Neural cell (in vitro differentiated cells): ENCODE results near the gene MTMR12. TPM values are rescaled to one million over a fixed set of nuclear protein-coding genes. Genes with fewer than 3 reads are reported as not detected.
A peak's percentile ranks its signal among the peaks of the same experiment; 100 is the strongest.

Source experiments
- H2AFZ ChIP-seq: fragments of 200-600, 300-800 bp; sonication (generic), shearing (Covaris generic); 2 replicates; pipeline ENCODE4 v1.6.0; 2014; ENCODE audit warnings: low read depth, mild to moderate bottlenecking, antibody characterized with exemption, low read length, moderate library complexity
- H3F3A ChIP-seq: fragments of 200-600 bp; shearing (Covaris generic); 2 replicates; pipeline ENCODE4 v1.6.1; 2016; ENCODE audit warnings: mild to moderate bottlenecking, moderate library complexity, mixed read lengths, antibody characterized with exemption, low read length; ENCODE audit not compliant: insufficient read depth, poor library complexity, severe bottlenecking
- H3K27ac ChIP-seq: fragments of 200-600, 300-800 bp; sonication (generic), shearing (Covaris generic); 2 replicates; pipeline ENCODE4 v1.5.1; 2014; ENCODE audit warnings: mild to moderate bottlenecking, low read length, moderate library complexity
- H3K27me3 ChIP-seq: fragments of 300-800, 200-600 bp; sonication (generic), shearing (Covaris generic); 2 replicates; pipeline ENCODE4 v1.6.0; 2014; ENCODE audit warnings: mild to moderate bottlenecking, low read depth, low read length, moderate library complexity; ENCODE audit not compliant: insufficient read depth
- H3K36me3 ChIP-seq: fragments of 300-800, 200-600 bp; sonication (generic), shearing (Covaris generic); 2 replicates; pipeline ENCODE4 v1.5.1; 2014; ENCODE audit warnings: mild to moderate bottlenecking, antibody characterized with exemption, low read length, moderate library complexity; ENCODE audit not compliant: insufficient read depth
- H3K4me2 ChIP-seq: fragments of 300-800, 200-600 bp; sonication (generic), shearing (Covaris generic); 2 replicates; pipeline ENCODE4 v1.6.0; 2014; ENCODE audit warnings: mild to moderate bottlenecking, low read length
- H3K4me3 ChIP-seq: fragments of 300-800, 200-600 bp; sonication (generic), shearing (Covaris generic); 2 replicates; pipeline ENCODE4 v1.5.1; 2014; ENCODE audit warnings: mild to moderate bottlenecking, low read length, moderate library complexity
- H3K79me2 ChIP-seq: fragments of 200-600 bp; shearing (Covaris generic); replicated peaks from 2 replicates; pipeline ENCODE4 v1.6.0; 2014; ENCODE audit warnings: mild to moderate bottlenecking, low read length, moderate library complexity; ENCODE audit not compliant: insufficient read depth
- H3K9ac ChIP-seq: fragments of 300-800, 200-600 bp; sonication (generic), shearing (Covaris generic); 2 replicates; pipeline ENCODE4 v1.6.1; 2016; ENCODE audit warnings: mild to moderate bottlenecking, low read length, mixed read lengths
- H3K9me2 ChIP-seq: fragments of 200-600 bp; shearing (Covaris generic); 2 replicates; pipeline ENCODE4 v1.6.1; 2016; ENCODE audit warnings: mild to moderate bottlenecking, low read length, mixed read lengths; ENCODE audit not compliant: insufficient read depth
- H3K9me3 ChIP-seq: fragments of 200-600, 300-800 bp; sonication (generic), shearing (Covaris generic); 2 replicates; pipeline ENCODE4 v1.6.1; 2016; ENCODE audit warnings: mild to moderate bottlenecking, mixed run types, low read length, moderate library complexity, mixed read lengths
- H4K20me1 ChIP-seq: fragments of 200-600 bp; shearing (Covaris generic); 2 replicates; pipeline ENCODE4 v1.6.1; 2016; ENCODE audit warnings: mild to moderate bottlenecking, mixed run types; ENCODE audit not compliant: insufficient read depth
- EP300 ChIP-seq: fragments of 450-650 bp; conservative IDR thresholded peaks from 2 replicates; pipeline ENCODE4 v1.6.1; 2014; ENCODE audit warnings: antibody characterized with exemption, mild to moderate bottlenecking, moderate library complexity; ENCODE audit not compliant: poor library complexity, severe bottlenecking
- EZH2 ChIP-seq: fragments of 200-600, 300-800 bp; shearing (Covaris generic), sonication (generic); IDR thresholded peaks from 2 replicates; pipeline ENCODE4 v1.6.1; 2014; ENCODE audit warnings: antibody characterized with exemption, low read length, borderline replicate concordance, mild to moderate bottlenecking; ENCODE audit not compliant: insufficient read depth, poor library complexity, severe bottlenecking
- MXI1 ChIP-seq: fragments of 450-650 bp; conservative IDR thresholded peaks from 2 replicates; pipeline ENCODE4 v1.6.1; 2014; ENCODE audit warnings: antibody characterized with exemption, mild to moderate bottlenecking; ENCODE audit not compliant: poor library complexity, severe bottlenecking
- POLR2AphosphoS5 ChIP-seq: IDR thresholded peaks from 2 replicates; pipeline ENCODE4 v1.6.1; 2012
- RAD21 ChIP-seq: fragments of 450-650 bp; conservative IDR thresholded peaks from 2 replicates; pipeline ENCODE4 v1.6.1; 2014; ENCODE audit warnings: antibody characterized with exemption, mild to moderate bottlenecking, moderate library complexity
- SMC3 ChIP-seq: fragments of 450-650 bp; conservative IDR thresholded peaks from 2 replicates; pipeline ENCODE4 v1.6.1; 2014; ENCODE audit warnings: antibody characterized with exemption, mild to moderate bottlenecking, moderate library complexity; ENCODE audit not compliant: poor library complexity
- TAF1 ChIP-seq: IDR thresholded peaks from 2 replicates; pipeline ENCODE4 v1.6.1; 2012; ENCODE audit warnings: low read depth
- polyA plus RNA-seq: library from polyadenylated mRNA; depleted of rRNA; stranded (reverse); fragments of >200 nt; gene quantifications from 2 replicates; pipeline ENCODE4 v1.2.3, GENCODE V29; 2014
- TF ChIP-seq, protein P1 (sequence below): fragments of 450-650 bp; IDR thresholded peaks from 2 replicates; pipeline ENCODE4 v1.5.1; 2014; ENCODE audit warnings: antibody characterized with exemption, mild to moderate bottlenecking, moderate library complexity; ENCODE audit not compliant: poor library complexity, severe bottlenecking
- TF ChIP-seq, protein P2 (sequence below): IDR thresholded peaks from 2 replicates; pipeline ENCODE4 v1.6.1; 2012; ENCODE audit warnings: borderline replicate concordance

The MTMR12 gene
- polyA plus RNA-seq, 1 donor from 2014 or later: 13.5 TPM

DNA sequence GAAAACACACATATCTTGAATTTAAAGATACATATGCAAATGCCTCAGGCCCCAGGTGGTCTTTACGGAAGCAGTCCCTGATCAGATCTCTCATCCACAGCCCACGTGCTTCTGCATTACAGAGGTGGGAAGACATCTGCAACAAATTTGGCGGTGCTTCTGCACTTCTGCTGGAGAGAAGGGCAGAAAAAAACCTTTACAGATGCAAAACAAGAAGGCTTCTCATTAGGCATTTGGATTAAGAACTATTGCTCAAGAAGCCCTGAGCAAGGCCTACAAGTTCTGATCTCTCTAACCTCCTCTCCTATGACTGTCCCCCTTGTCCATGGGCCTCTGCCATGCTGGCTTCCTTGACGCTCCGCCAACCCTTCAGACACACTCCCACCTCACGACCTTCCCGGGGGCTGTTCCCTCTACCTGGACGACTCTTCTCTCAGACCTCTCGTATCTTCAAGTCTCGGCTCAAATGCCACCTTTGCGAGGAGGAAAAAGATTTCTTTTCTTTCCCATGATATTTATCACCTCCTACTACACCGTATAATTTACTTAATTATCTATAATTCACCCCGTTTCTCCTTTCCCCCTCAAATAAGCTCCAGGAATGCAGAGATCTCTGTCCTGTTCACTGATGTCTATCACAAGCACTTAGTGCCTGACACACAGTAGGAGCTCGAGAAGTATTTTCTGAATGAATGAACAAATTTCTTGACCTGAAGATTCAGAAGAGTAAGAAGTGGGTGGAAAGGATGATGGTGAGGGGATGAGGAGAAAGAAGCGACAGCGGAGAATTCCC lies 1.1 kb downstream of the MTMR12 start:
- peak overlapping the region; percentile 92 for H3K27ac ChIP-seq
- H3K9me2 ChIP-seq: no peaks in the 10 kb centered on the region
- H3K4me2 ChIP-seq: peak overlapping the region; percentile 98
- H3K79me2 ChIP-seq: peaks cover 44% of the 10 kb centered on the region
- H2AFZ ChIP-seq: peak overlapping the region; percentile 23
- H3K36me3 ChIP-seq: no peaks in the 10 kb centered on the region
- no peaks in the 10 kb centered on the region for H3F3A ChIP-seq
- TF ChIP-seq TAF1 (no peak), EP300 (no peak), SMC3 (no peak), MXI1 (no peak), EZH2 (no peak), POLR2AphosphoS5 (no peak), RAD21 (no peak)
- TF ChIP-seq, protein P1, sequence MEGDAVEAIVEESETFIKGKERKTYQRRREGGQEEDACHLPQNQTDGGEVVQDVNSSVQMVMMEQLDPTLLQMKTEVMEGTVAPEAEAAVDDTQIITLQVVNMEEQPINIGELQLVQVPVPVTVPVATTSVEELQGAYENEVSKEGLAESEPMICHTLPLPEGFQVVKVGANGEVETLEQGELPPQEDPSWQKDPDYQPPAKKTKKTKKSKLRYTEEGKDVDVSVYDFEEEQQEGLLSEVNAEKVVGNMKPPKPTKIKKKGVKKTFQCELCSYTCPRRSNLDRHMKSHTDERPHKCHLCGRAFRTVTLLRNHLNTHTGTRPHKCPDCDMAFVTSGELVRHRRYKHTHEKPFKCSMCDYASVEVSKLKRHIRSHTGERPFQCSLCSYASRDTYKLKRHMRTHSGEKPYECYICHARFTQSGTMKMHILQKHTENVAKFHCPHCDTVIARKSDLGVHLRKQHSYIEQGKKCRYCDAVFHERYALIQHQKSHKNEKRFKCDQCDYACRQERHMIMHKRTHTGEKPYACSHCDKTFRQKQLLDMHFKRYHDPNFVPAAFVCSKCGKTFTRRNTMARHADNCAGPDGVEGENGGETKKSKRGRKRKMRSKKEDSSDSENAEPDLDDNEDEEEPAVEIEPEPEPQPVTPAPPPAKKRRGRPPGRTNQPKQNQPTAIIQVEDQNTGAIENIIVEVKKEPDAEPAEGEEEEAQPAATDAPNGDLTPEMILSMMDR: no peak
- TF ChIP-seq, protein P2, sequence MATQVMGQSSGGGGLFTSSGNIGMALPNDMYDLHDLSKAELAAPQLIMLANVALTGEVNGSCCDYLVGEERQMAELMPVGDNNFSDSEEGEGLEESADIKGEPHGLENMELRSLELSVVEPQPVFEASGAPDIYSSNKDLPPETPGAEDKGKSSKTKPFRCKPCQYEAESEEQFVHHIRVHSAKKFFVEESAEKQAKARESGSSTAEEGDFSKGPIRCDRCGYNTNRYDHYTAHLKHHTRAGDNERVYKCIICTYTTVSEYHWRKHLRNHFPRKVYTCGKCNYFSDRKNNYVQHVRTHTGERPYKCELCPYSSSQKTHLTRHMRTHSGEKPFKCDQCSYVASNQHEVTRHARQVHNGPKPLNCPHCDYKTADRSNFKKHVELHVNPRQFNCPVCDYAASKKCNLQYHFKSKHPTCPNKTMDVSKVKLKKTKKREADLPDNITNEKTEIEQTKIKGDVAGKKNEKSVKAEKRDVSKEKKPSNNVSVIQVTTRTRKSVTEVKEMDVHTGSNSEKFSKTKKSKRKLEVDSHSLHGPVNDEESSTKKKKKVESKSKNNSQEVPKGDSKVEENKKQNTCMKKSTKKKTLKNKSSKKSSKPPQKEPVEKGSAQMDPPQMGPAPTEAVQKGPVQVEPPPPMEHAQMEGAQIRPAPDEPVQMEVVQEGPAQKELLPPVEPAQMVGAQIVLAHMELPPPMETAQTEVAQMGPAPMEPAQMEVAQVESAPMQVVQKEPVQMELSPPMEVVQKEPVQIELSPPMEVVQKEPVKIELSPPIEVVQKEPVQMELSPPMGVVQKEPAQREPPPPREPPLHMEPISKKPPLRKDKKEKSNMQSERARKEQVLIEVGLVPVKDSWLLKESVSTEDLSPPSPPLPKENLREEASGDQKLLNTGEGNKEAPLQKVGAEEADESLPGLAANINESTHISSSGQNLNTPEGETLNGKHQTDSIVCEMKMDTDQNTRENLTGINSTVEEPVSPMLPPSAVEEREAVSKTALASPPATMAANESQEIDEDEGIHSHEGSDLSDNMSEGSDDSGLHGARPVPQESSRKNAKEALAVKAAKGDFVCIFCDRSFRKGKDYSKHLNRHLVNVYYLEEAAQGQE: no peak
- no peaks in the 10 kb centered on the region for H3K9me3 ChIP-seq
- H3K9ac ChIP-seq: peak overlapping the region; percentile 92
- H3K27me3 ChIP-seq: no peaks in the 10 kb centered on the region
- H4K20me1 ChIP-seq: no peaks in the 10 kb centered on the region
- peak overlapping the region; percentile 99 for H3K4me3 ChIP-seq

DNA sequence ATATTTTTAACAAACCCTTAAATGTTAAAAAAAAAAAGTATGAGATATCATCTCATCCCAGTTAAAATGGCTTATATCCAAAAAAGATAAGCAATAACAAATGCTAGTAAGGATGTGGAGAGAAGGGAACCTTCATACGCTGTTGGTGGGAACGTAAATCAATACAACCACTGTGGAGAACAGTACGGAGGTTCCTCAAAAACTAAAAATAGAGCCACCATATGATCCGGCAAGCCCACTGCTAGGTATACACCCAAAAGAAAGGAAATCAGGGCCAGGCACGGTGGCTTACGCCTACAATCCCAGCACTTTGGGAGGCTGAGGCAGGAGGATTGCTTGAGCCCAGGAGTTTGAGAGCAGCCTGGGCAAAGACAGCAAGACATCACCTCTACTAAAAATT lies 3.0 kb downstream of the MTMR12 start:
- TF ChIP-seq POLR2AphosphoS5 (no peak), RAD21 (no peak), SMC3 (no peak), MXI1 (no peak), EP300 (no peak), TAF1 (no peak), EZH2 (no peak)
- TF ChIP-seq, protein P1: no peak
- TF ChIP-seq, protein P2: no peak
- H4K20me1 ChIP-seq: no peaks in the 10 kb centered on the region
- H3K79me2 ChIP-seq: peaks cover 59% of the 10 kb centered on the region
- H3F3A ChIP-seq: no peaks in the 10 kb centered on the region
- no peaks in the 10 kb centered on the region for H3K9me2 ChIP-seq
- no peak overlapping the region for H3K4me2 ChIP-seq
- no peaks in the 10 kb centered on the region for H3K9me3 ChIP-seq
- H3K4me3 ChIP-seq: no peak overlapping the region
- H3K27ac ChIP-seq: no peak overlapping the region
- H3K9ac ChIP-seq: no peak overlapping the region
- no peaks in the 10 kb centered on the region for H3K27me3 ChIP-seq
- no peaks in the 10 kb centered on the region for H3K36me3 ChIP-seq
- H2AFZ ChIP-seq: no peak overlapping the region
